Measurements from ENCODE around the gene SLC2A8. TPM values are rescaled to one million over a fixed set of nuclear protein-coding genes. Genes with fewer than 3 reads are reported as not detected.

SLC2A8 gene
- total RNA-seq, 1 donor from 2014 or later, result 9.0 TPM

GRCh38 chr9:127423934-127424675, 27.1 kb downstream of the SLC2A8 start, which contains the start of gene ZNF79:
ZNF79 (plus strand) TSS chr9:127424382; CDS start chr9:127424788, 406 bp downstream.
- FAIRE-seq, result no peak
- peak; percentile 86 to 93 for DNase-seq (ENCODE audit: low spot score in 2 of 2)

- FAIRE-seq (no peak), DNase-seq (ENCODE audit: low spot score in 2 of 2) (no peak)
Measured at GRCh38 chr9:127424676-127424999, 27.7 kb downstream of the SLC2A8 start.

- no peak for FAIRE-seq
Measured at GRCh38 chr9:127426756-127427155, 29.8 kb downstream of the SLC2A8 start.

GRCh38 chr9:127428348-127428747, 31.4 kb downstream of the SLC2A8 start:
- no peak for DNase-seq (ENCODE audit: low spot score in 2 of 2)
- no peak for FAIRE-seq

More at GRCh38 chr9:127426756-127427155, 29.8 kb downstream of the SLC2A8 start:
- DNase-seq (ENCODE audit: low spot score in 2 of 2), result no peak

DNA sequence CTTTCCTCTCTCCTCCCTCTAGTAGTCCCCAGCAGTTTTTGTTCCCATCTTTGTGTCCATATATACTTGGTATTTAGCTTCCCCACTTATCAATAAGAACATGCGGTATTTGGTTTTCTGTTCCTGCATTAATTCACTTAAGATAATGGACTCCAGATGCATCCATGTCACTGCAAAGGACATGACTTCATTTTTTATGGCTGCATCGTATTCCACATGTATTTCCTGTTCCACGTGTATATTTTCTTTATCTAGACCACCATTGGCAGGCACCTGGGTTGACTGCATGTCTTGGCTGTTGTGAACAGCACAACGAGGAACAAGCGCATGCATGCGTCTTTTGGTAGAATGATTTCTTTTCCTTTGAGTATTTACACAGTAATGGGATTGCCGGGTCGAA, 33.4 kb downstream of the SLC2A8 start:
- no peak for DNase-seq (ENCODE audit: low spot score in 2 of 2)
- FAIRE-seq, result no peak

DNA sequence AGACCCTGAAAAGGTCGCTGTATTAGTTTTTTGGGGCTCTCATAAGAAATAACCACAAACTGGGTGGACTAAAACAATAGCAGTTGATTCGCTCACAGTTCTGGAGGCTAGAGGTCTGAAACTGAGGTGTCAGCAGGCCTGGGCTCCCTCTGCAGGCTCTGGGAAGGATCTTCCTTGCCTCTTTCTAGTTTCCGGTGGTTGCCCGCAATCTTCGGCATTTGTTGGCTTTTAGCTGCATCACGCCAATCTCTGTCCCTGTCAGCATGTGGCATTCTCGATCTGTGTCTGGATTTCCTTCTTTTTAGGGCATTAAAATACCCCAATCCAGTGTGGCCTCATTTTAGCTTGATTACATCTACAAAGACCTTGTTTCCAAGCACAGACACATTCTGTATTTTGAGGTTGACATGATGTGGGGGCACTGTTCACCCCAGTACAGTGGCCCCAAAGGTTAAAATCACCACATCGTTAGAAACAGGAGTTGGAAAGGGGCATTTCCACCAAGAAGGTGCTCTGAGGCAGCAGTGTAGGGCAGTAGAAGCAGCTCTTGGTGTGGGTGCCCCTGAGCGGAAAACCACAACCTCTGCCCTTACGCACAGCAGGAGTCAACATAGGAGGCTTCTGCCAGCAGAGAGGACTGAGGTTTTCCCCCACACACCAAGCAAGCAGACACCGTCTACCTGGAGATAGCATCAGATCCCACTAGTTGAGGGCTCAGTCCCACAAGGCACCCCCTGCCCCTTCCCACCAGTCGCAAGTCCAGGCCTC, 40.7 kb downstream of the SLC2A8 start:
- FAIRE-seq, result no peak
- DNase-seq (ENCODE audit: low spot score in 2 of 2), result no peak

DNA sequence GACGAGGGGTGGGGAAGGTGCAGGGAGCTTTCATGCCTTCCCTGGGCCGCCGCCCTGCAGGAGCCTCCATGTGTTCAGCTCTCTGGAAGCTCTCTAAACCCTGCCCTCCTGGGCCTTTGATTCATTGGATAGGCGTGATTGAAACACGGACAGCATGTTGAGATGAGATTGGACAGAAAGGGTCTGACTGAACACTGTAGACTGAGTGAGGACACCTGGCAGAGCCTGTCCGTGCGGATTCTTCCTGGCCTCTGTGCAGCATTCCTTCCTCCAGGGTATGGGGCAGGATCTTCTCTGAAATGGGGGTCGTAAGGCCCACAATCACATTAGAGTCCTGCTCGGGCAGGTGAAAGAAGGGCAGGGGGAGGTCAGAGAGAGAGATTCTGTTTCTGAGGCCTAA, 41.4 kb downstream of the SLC2A8 start:
- no peak for FAIRE-seq
- no peak for DNase-seq (ENCODE audit: low spot score in 2 of 2)

DNA sequence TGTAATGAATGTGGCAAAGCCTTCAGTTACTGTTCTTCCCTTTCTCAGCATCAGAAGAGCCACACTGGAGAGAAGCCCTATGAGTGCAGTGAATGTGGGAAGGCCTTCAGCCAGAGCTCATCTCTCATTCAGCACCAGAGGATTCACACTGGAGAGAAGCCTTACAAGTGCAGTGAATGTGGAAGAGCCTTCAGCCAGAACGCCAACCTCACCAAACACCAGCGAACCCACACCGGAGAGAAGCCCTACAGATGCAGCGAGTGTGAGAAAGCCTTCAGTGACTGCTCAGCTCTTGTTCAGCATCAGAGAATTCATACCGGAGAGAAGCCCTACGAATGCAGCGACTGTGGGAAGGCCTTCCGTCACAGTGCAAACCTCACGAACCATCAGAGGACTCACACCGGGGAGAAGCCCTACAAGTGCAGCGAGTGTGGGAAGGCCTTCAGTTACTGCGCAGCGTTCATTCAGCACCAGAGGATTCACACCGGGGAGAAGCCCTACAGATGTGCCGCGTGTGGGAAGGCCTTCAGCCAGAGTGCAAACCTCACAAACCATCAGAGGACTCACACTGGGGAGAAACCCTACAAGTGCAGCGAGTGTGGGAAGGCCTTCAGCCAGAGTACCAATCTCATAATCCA, 47.4 kb downstream of the SLC2A8 start:
- FAIRE-seq (no peak), DNase-seq (ENCODE audit: low spot score in 2 of 2) (no peak)

- DNase-seq (ENCODE audit: low spot score in 2 of 2), result no peak
- FAIRE-seq, result no peak
Measured at GRCh38 chr9:127444921-127445850, 48.2 kb downstream of the SLC2A8 start.

- FAIRE-seq (no peak), DNase-seq (ENCODE audit: low spot score in 2 of 2) (no peak)
Measured at GRCh38 chr9:127445851-127446712, 49.1 kb downstream of the SLC2A8 start.

DNA sequence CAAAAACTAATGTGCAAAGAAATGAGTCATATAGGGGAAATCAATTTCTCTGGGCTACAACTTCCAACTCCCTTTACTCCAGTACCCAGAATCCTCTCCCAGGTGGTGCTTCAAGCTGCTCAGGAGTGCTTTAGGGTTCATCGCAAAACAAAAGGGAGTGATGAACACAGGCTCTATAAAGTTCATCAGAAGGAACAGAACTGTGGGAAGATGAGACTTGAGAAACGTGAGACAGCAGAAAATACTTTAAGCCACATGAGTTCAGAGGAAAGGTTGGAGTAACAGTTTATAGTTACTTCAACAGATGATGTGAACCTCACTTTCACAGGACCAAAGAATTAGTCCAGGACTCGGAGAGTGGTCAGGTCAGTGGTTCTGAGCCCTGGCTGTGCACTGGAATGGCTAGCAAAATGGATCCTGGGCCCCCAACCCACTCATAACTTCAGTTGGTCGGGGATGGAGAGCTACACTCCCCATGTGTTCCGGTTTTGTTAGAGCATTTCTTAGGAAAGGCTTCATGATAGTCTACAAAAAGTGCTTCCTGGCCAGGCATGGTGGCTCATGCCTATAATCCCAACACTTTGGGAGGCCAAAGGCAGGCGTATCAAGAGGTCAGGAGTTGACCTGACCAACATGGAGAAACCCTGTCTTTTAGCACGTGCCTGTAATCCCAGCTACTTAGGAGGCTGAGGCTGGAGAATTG, 49.9 kb downstream of the SLC2A8 start:
- FAIRE-seq, result no peak
- no peak for DNase-seq (ENCODE audit: low spot score in 2 of 2)

DNA sequence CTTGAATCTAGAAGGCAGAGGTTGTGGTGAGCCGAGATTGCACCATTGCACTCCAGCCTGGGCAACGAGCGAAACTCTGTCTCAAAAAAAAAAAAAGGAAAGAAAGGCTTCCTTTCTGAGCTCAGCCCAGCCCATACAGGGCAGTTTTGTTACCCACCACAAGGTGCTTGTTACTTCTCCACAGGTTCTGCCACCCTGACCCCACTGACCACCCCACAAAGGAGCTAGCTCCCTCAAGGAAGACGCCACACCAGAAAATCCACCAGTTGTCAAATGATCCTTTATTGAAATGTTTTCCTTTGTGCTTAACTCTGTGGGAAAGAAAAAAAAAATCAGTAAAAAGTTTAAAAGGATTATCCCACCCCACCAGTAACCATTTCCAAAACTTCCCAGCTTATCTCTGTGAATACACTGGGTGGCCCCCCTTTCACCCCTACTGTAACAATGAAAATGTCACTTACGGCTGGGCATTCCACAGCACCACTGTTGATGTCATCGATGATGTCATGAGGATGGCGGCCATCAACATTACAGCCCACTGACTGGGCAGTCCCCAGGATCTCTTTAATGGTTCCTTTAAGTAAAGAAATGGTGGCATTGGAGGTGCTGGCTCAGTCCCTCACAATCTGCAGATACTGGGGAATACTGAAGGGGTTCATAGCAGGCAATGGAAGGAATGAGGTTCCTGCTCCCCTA, 50.6 kb downstream of the SLC2A8 start:
- FAIRE-seq, result no peak
- no peak for DNase-seq (ENCODE audit: low spot score in 2 of 2)

GRCh38 chr9:127448112-127448805, 51.3 kb downstream of the SLC2A8 start:
- no peak for DNase-seq (ENCODE audit: low spot score in 2 of 2)
- no peak for FAIRE-seq

GRCh38 chr9:127449332-127449966, 52.5 kb downstream of the SLC2A8 start:
- DNase-seq (ENCODE audit: low spot score in 2 of 2), result no peak
- no peak for FAIRE-seq

DNA sequence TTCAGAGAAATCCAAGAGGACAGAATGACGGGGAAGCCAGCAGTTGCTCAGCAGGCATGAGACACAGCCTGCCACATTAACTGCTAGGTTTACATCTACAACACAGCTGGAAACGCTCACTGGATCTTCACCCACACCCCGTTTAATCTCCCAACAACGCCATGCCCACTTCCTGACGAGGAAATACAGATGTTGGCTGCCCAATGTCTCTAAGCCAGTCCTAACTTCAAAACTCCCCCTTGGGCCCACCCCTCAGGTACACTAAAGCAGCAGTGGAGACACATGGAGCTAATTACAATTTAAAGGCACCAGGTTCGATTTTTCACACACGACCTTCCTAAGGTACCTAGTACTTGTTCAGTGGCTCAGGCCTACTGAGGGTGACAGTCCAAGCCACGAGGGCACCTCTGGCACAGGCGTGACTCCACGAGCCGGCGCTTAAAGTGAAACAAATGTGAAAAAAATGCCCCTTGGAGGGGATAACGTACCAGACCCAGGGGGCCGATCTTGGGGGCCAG, 53.3 kb downstream of the SLC2A8 start:
- DNase-seq (ENCODE audit: low spot score in 2 of 2), result no peak
- FAIRE-seq, result no peak

GRCh38 chr9:127450830-127451607, 54.0 kb downstream of the SLC2A8 start, which contains the start of the genes LRSAM1 and RPL12:
LRSAM1 (plus strand) TSS chr9:127451510; CDS start chr9:127454528, 3,018 bp downstream.
RPL12 (minus strand) TSS chr9:127451406; CDS start chr9:127451317, 89 bp downstream.
- FAIRE-seq (no peak), DNase-seq (ENCODE audit: low spot score in 2 of 2) (peak; percentile 92 to 97)

Data from frontal cortex (tissue), 4 donors.